GM18519 (cell line): ENCODE results near the gene IL17C.
"Not testable (repeated sequence)": the region's sequence is repeated elsewhere in the genome, so short reads cannot be mapped to it uniquely, and the experiment has no call there.

ENCODE experiments used
- ATAC-seq: cut with Tn5 transposase; IDR thresholded peaks from one replicate; pipeline ENCODE4 v1.9.1; 2021; ENCODE audit warnings: mild to moderate bottlenecking, moderate library complexity; ENCODE audit not compliant: unreplicated experiment, low FRiP score

The IL17C gene

GRCh38 chr16:88608076-88608475 is 30.3 kb upstream of the IL17C start:
- ATAC-seq = no peak

- not testable (repeated sequence) for ATAC-seq
Observed at GRCh38 chr16:88609426-88609825, 28.9 kb upstream of the IL17C start.

GRCh38 chr16:88610080-88610479 is 28.3 kb upstream of the IL17C start:
- ATAC-seq = no peak

- ATAC-seq = no peak
Observed at GRCh38 chr16:88610909-88611812, 27.2 kb upstream of the IL17C start.

GRCh38 chr16:88613293-88613692 is 25.1 kb upstream of the IL17C start:
- no peak for ATAC-seq

- no peak for ATAC-seq
Observed at GRCh38 chr16:88613911-88614817, 24.2 kb upstream of the IL17C start.

GRCh38 chr16:88614818-88615580 is 23.4 kb upstream of the IL17C start:
- ATAC-seq = no peak

- ATAC-seq = no peak
Observed at GRCh38 chr16:88616320-88616719, 22.1 kb upstream of the IL17C start.

- ATAC-seq = no peak
Observed at GRCh38 chr16:88616736-88617135, 21.6 kb upstream of the IL17C start.

- ATAC-seq = no peak
Observed at GRCh38 chr16:88617268-88618031, 20.9 kb upstream of the IL17C start.

- no peak for ATAC-seq
Observed at GRCh38 chr16:88618182-88618955, 20.0 kb upstream of the IL17C start.

- ATAC-seq = no peak
Observed at GRCh38 chr16:88618956-88619667, 19.3 kb upstream of the IL17C start.

- ATAC-seq = no peak
Observed at GRCh38 chr16:88619859-88620815, 18.2 kb upstream of the IL17C start.

GRCh38 chr16:88622125-88622524 is 16.2 kb upstream of the IL17C start:
- ATAC-seq = no peak

GRCh38 chr16:88622866-88623265 is 15.5 kb upstream of the IL17C start:
- no peak for ATAC-seq

GRCh38 chr16:88623858-88624257 is 14.5 kb upstream of the IL17C start:
- no peak for ATAC-seq

- ATAC-seq = no peak
Observed at GRCh38 chr16:88624481-88624880, 13.9 kb upstream of the IL17C start.
